ENCODE data around the gene GALNT11. TPM values are rescaled to one million over a fixed set of nuclear protein-coding genes. Genes with fewer than 3 reads are reported as not detected.
"Not testable (repeated sequence)": the region's sequence is repeated elsewhere in the genome, so short reads cannot be mapped to it uniquely, and the experiment has no call there.

GALNT11 gene
- total RNA-seq, 1 donor from 2014 or later, result 40.5 TPM

GRCh38 chr7:152072421-152072820, 46.9 kb downstream of the GALNT11 start:
- TF ChIP-seq, protein P1, sequence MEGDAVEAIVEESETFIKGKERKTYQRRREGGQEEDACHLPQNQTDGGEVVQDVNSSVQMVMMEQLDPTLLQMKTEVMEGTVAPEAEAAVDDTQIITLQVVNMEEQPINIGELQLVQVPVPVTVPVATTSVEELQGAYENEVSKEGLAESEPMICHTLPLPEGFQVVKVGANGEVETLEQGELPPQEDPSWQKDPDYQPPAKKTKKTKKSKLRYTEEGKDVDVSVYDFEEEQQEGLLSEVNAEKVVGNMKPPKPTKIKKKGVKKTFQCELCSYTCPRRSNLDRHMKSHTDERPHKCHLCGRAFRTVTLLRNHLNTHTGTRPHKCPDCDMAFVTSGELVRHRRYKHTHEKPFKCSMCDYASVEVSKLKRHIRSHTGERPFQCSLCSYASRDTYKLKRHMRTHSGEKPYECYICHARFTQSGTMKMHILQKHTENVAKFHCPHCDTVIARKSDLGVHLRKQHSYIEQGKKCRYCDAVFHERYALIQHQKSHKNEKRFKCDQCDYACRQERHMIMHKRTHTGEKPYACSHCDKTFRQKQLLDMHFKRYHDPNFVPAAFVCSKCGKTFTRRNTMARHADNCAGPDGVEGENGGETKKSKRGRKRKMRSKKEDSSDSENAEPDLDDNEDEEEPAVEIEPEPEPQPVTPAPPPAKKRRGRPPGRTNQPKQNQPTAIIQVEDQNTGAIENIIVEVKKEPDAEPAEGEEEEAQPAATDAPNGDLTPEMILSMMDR (IDR thresholded peaks at IDR 0.05), result no peak
- Histone ChIP-seq H3K36me3 (no peaks in the 10 kb centered on the region), H3K27ac (no peak overlapping the region), H3K27me3 (no peaks in the 10 kb centered on the region), H3K9me3 (no peaks in the 10 kb centered on the region), H3K4me1 (peaks cover 7% of the 10 kb centered on the region), H3K4me3 (no peak overlapping the region)
- DNase-seq (no peak), ATAC-seq (no peak)
- intact Hi-C loops (cut with DNase I), result no loop called here

- no peak overlapping the region for H3K27ac ChIP-seq
- no peaks in the 10 kb centered on the region for H3K9me3 ChIP-seq
- intact Hi-C loops (cut with DNase I), result no loop called here
- no peaks in the 10 kb centered on the region for H3K36me3 ChIP-seq
- DNase-seq (no peak), ATAC-seq (no peak)
- TF ChIP-seq, protein P1 (IDR thresholded peaks at IDR 0.05), result no peak
- no peak overlapping the region for H3K4me3 ChIP-seq
- H3K4me1 ChIP-seq, result peaks cover 8% of the 10 kb centered on the region
- no peaks in the 10 kb centered on the region for H3K27me3 ChIP-seq
Observed at GRCh38 chr7:152073352-152073751, 47.9 kb downstream of the GALNT11 start.

GRCh38 chr7:152074673-152075072, 49.2 kb downstream of the GALNT11 start:
- ATAC-seq, result no peak

GRCh38 chr7:152075379-152075778, 49.9 kb downstream of the GALNT11 start:
- H3K36me3 ChIP-seq; intact Hi-C loops (cut with DNase I); DNase-seq; H3K27me3 ChIP-seq; ATAC-seq; H3K4me3 ChIP-seq; H3K4me1 ChIP-seq; H3K27ac ChIP-seq; H3K9me3 ChIP-seq: not testable (repeated sequence)

More at GRCh38 chr7:152074673-152075072, 49.2 kb downstream of the GALNT11 start:
- TF ChIP-seq, protein P1 (IDR thresholded peaks at IDR 0.05), result no peak
- no peaks in the 10 kb centered on the region for H3K27me3 ChIP-seq
- no peaks in the 10 kb centered on the region for H3K36me3 ChIP-seq
- peaks cover 8% of the 10 kb centered on the region for H3K4me1 ChIP-seq
- no peaks in the 10 kb centered on the region for H3K9me3 ChIP-seq
- no peak overlapping the region for H3K4me3 ChIP-seq
- no peak overlapping the region for H3K27ac ChIP-seq
- intact Hi-C loops (cut with DNase I), result no loop called here
- no peak for DNase-seq

GRCh38 chr7:152076324-152076821, 50.9 kb downstream of the GALNT11 start:
- TF ChIP-seq, protein P1 (IDR thresholded peaks at IDR 0.05), result peak; percentile 43
- Histone ChIP-seq H3K27ac (no peak overlapping the region), H3K27me3 (no peaks in the 10 kb centered on the region), H3K4me3 (no peak overlapping the region), H3K36me3 (no peaks in the 10 kb centered on the region), H3K9me3 (no peaks in the 10 kb centered on the region), H3K4me1 (peaks cover 8% of the 10 kb centered on the region)
- intact Hi-C loops (cut with DNase I), result no loop called here
- ATAC-seq (peak; percentile 70), DNase-seq (no peak)

GRCh38 chr7:152076940-152077933, 51.8 kb downstream of the GALNT11 start:
- H3K27me3 ChIP-seq, result no peaks in the 10 kb centered on the region
- H3K9me3 ChIP-seq, result no peaks in the 10 kb centered on the region
- no peak overlapping the region for H3K27ac ChIP-seq
- no peaks in the 10 kb centered on the region for H3K36me3 ChIP-seq
- peak; percentile 66 for DNase-seq
- H3K4me1 ChIP-seq, result peaks cover 4% of the 10 kb centered on the region
- intact Hi-C loops (cut with DNase I), result no loop called here
- H3K4me3 ChIP-seq, result no peak overlapping the region
- ATAC-seq, result peak; percentile 60
- TF ChIP-seq, protein P1 (IDR thresholded peaks at IDR 0.05), result no peak

All from upper lobe of right lung (tissue), 1 donor.